NCI-H446 treated with DMSO at 0.1 percent for 48 hours (cell line): ENCODE results near the gene EGFL6.
"Not testable (repeated sequence)": the region's sequence is repeated elsewhere in the genome, so short reads cannot be mapped to it uniquely, and the experiment has no call there.

ENCODE experiments used
- DNase-seq: peaks from one replicate; lab custom pipeline; 2025; lab: John Stamatoyannopoulos, UW

EGFL6 gene

DNA sequence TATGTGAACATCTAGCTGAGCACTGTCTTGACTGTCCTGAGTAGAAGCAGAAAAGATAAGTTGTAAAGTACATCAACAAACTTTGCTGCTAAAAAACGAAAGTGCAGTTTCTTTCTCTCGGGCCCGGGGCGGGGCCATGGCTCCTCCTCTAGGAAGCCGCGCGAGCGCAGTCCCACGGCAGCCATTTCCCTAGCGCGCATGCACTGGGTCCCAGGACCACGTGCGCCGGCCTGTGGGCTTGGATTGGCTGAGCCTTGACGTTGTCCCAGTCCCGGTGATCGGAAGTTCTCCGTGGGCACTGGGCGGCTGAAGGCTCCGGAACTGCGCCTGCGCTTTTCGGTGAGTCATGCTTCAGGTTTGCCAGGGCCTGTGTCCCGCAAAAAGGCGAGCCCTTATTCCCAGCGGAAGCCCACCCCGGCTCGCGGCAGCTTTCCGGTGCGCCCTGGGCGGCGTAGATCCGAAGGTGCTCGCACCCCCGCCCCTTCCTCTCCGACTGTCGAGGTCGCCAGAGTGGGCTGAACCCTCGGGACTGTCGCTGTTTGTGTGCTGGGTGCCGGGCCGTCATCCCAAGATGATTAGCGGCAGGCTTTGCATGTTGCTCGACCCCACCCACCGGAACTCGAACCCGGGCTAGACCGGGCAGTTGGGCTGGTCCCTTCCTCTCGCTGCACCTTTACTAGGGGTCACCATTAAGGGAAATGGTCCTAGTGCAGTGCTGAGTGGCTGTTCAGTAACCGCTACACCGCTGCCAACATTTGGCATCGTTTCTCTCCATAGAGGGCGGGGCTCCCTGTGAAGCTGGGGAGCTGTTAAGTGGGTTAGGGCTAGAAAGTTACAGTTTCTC lies 83.7 kb downstream of the EGFL6 start, which contains the start of gene TCEANC:
TCEANC (plus strand) TSS at position 292 of the 844 bp plus-strand sequence. CDS start 9,368 bp downstream, outside the sequence.
- DNase-seq: peak; percentile 90

DNA sequence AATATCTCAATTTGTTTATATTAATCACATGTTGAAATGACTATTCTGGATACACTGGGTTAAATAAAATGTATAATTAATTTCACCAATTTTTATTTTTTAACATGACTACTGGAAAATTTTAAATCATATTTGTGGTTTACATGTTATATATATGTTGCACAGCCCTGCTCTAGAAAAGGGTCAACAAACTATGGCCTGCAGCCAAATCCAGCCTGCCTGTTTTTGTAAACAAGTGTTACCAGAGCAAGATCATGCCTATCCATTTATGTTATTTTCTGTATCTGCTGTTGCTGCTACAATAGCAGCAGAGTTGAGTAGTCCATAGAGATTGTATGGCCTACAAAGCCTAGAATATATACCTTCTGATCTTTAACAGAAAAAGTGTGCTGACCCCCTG lies 84.7 kb downstream of the EGFL6 start:
- no peak for DNase-seq

DNA sequence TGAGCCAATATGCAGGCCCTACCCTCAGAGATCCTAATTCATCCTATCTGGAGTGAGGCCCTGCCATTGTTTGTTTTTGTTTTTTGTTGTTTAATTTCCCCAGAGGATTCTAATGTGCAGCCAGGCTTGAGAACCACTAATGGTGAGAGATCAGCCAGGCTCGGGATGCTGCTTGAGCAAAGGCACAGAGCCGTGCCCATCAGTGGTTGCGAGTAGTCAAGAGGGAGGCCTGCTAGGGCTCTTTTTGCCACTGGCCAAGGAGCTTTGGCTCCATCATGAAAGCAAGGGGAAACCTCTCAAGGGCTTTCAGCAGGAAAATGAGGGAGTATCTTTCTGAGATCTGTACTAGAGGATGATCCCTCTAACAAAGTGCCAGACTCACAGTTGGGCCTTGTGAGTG lies 86.3 kb downstream of the EGFL6 start:
- DNase-seq: no peak

DNA sequence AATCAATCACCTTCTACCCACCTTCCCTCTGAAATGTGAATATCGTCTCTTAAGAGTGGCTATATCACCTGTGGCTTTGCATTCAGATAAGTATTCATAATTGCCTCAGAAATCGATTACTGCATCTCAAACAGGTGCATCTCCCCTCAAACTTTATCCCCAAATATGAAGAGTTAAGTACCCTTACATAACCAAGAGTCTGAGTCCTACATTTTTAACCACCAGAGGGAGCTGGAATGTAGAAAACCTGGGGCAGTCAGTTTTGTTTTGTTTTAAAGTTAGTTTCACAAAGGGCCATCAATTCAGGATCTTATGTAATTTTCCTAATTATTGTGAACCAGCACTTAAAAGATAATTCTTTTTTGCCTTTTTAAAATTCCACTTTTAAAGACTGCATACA lies 89.2 kb downstream of the EGFL6 start:
- peak; percentile 6 for DNase-seq

DNA sequence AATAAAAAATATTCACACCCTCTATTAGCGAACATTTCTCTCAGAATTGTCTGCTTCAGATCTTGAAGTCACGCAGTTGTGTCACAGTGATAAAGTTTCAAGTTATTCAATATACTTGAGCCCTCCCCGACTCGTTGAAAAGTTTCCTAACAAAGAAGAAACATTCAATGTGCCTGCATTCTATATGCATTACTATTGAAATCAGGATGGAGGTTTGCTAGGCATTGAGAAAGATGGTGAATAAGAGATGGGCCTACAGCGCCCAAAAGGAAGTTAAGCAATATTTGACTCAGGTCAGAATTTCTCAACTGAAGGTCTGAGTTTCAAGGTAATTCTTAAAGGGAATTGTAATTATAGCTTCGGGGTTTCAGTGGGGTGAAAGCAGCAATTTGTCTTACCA lies 89.7 kb downstream of the EGFL6 start:
- DNase-seq: no peak

DNA sequence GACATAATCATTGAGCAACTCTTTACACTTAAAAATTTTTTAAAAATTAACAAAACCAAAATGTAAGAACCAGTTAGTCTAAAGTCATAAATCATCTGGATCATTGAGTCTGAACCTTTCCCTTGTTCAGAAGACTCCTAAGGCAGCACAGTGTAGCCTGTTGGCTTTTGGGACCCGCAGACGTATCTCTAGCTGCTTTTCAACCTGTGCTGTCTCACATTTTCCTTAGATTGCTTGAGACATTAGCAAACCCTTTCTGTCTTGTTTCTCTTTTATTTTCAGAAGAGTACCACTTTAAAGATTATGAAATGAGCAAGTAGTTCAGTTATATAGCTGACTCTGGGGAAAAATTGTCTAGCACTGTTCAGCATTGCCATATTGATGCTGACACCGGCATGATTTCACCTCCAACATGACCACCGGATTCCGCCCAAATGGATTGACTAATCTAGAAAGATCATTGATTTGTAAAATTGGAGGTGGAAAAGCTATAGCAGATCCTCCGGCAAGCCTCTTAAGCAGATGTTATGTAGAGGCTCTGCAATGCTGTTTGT lies 92.4 kb downstream of the EGFL6 start:
- DNase-seq: no peak

DNA sequence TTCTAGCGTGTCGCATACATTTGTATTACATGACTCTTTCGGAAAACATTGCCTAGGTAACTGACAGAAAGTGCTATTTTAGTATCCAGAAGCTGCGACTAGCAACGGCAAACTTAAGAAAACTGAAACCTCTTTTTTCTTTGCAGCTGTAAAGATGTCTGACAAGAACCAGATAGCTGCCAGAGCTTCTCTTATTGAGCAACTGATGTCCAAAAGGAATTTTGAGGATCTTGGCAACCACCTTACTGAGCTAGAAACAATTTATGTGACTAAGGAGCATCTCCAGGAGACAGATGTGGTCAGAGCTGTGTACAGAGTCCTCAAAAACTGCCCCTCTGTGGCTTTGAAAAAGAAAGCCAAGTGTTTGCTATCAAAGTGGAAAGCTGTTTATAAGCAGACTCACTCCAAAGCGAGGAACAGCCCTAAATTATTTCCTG lies 93.0 kb downstream of the EGFL6 start:
- DNase-seq: no peak

DNA sequence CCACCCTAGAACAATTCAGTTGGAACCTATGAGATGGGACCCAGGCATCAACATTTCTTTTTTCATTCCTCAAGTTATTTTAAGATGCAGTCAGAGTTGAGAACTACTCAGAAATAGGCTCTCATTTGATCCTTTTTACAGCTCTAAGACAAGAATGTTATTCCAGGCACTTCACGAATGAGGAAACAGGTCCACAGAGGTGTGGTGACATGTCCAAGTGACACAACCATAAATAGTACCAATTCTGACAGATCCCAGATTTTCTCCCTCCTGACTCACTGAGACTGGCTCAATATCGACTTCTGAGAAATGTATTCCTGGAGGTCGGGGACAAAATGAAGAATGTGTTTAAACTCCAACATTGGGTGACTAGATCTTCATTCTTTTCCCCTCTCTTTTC lies 94.6 kb downstream of the EGFL6 start:
- DNase-seq: no peak

DNA sequence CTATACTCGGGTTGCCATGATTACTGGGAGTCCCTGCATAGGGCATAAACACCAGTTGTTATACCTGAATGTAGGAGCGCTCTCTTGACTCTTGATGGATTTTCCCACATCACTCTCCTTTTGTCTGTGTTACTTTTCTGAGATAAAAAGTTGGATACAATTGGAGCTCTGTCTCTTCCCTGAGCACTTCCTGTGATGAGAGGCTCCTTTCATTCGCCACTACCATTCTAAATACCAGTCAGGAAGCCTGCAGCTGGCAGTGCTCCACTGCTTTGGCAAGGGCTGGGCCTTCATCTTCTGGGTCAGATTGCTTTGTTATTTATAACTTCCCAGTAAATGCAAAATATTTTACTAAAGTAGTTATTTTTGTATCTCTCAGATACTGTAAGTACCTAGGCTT lies 97.4 kb downstream of the EGFL6 start:
- DNase-seq: no peak

DNA sequence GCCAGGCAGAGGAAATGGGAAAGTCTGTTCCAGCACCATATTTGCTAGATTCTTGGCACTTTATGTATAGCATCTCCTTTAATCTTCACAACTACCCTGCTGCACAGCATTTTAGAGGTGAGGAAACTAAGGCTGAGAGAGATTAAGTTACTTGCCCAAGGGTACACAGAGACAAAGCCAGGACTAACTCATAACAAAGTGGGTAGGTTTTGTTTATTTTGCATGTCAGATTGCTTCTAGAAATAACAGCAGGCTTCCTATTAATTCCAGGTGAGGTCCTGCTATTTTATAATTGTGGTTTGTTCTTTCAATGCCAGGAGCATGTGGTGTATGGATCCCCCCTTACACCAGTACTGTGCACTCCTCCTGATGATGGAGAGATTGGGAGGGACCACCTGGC lies 98.5 kb downstream of the EGFL6 start:
- DNase-seq: no peak

DNA sequence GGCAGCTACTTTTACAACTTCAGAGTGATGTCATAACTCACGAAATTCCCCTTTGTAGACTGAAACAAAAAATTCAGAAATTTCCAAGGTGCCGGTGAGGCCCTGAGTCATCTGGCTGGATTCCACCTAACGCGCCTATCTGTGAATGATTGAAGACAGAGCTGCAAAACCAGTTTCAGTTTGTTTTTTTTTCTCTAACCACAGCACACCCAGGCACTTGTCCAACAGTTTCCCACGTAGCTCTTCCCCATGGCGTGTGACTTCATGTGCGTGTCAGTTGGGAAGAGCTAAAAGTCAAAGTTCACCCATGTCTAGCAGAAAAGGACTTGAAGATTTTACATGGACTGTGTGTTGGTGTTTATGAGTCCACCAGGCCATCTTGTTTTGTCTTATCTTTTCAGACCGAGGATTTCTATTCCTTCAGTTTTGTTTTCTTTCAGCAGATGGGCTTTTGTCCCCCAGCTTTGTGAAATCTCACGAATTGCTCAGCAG lies 99.9 kb downstream of the EGFL6 start:
- DNase-seq: peak; percentile 2

DNA sequence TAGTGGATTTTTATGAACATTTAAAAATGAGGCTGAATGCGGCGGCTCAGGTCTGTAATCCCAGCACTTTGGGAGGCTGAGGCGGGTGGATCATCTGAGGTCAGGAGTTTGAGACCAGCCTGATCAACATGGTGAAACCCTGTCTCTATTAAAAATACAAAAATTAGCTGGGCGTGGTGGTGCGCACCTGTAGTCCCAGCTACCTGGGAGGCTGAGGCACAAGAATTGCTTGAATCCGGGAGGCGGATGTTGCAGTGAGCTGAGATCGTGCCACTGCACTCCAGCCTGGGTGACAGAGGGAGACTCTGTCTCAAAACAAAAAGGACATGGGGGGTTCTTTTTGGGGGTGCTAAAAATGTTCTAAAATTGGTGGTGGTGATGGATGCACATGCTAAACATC lies 100.4 kb downstream of the EGFL6 start:
- not testable (repeated sequence) for DNase-seq

DNA sequence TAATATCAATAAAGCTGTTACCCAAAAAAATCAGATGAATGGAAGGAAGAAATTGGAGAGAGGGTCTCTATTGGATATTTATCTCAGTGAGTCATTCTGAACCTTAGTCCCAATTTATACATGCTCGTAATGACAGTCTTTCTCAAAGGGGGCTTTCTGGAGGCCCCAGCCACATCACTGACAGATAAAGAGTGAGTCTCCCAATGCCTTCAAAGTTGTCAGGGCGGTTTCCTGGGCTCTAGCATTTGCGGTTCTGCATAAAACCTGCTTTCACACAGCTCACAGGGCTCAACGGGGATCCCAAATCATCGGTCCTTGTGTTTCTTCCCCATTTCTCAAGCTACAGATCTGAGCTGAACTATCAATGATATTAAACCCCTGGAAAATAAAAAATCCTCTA lies 100.8 kb downstream of the EGFL6 start:
- no peak for DNase-seq

DNA sequence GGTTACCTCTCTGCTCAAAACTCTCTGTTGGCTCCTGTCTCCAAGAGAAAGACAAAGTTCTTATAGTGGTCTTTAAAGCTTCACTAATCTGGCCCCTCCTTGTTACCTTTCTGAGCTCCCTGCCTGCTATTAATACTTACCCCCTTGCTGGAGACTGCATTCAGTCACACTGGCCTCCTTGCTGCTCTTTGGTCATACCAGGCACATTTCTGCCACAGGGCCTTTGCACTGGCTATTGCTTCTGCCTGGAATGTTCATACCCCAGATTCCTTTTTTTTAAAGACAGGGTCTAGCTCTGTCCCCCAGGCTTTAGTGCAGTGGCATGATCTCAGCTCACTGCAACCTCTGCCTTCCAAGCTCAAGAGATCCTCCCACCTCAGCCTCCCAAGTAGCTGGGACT lies 103.6 kb downstream of the EGFL6 start:
- no peak for DNase-seq

DNA sequence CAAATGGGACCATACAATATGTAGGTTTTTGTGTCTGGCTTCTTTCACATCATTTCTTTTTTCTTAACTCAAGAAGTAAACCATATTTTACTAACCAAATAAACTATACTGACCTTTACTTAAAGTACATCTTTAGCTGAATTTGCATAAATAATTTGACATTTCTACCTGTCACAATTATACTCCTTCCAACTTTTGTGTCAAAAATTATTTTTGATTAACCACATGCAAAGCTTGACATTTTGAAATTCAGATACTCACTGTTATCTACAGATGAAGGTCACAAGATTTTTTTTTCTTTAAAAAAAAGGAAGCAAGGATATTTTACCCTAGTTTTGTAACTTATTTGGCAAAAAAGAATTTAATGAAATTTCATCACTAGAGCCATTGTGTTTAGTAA lies 107.5 kb downstream of the EGFL6 start:
- no peak for DNase-seq

DNA sequence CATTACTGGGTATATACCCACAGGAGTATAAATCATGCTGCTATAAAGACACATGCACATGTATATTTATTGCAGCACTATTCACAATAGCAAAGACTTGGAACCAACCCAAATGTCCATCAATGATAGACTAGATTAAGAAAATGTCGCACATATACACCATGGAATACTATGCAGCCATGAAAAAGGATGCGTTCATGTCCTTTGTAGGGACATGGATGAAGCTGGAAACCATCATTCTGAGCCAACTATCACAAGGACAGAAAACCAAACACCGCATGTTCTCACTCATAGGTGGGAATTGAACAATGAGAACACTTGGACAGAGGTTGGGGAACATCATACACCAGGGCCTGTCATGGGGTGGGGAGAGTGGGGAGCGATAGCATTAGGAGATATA lies 110.3 kb downstream of the EGFL6 start:
- DNase-seq: not testable (repeated sequence)

DNA sequence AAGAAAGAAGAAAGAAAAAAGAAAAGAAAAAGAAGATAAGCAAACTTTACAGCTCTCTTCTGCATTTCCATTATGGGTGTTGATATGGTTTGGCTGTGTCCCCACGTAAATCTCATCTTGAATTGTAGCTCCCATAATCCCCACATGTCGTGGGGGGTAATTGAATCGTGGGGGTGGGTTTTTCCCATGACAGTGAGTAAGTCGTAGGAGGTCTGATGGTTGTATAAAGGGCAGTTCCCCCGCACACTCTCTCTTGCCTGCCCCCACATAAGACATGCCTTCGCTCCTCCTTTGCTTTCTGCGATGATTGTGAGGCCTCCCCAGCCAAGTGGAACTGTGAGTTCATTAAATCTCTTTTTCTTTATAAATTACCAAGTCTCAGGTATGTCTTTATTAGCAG lies 112.2 kb downstream of the EGFL6 start:
- no peak for DNase-seq
